Loucy (cell line): Measurements from ENCODE around the gene SLC22A23.

Source experiments
- EZH2phosphoT487 ChIP-seq: fragments of 200-600 bp; IDR thresholded peaks from 2 replicates; pipeline ENCODE4 v1.6.1; 2018; ENCODE audit warnings: antibody characterized with exemption, mild to moderate bottlenecking, moderate library complexity, borderline replicate concordance
- TF ChIP-seq, protein P1 (sequence below): fragments of 200-600 bp; sonication (generic); conservative IDR thresholded peaks from 2 replicates; pipeline ENCODE4 v1.5.1; 2014; ENCODE audit warnings: mild to moderate bottlenecking, antibody characterized with exemption, low read length

DNA sequence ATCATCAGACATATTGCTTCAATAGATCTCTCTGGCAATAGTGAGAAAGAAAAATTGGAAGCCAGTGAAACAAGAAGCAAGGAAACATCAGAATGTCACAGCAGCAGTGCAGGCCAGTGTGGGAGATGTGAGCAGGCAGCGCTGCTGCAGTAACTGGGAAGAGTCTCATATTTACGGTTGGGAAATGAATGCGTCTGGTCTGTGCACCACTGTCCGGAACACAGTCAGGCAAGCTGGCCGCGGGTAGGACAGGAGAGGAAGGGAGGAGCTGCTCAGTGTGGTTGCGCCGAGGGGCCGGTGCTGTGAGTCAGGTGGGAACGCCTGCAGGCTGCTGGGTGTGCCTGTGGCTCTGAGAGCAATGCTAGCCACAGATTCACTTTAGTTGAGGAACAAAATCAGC is 204.5 kb downstream of the SLC22A23 start:
- no peak for TF ChIP-seq EZH2phosphoT487
- TF ChIP-seq, protein P1, sequence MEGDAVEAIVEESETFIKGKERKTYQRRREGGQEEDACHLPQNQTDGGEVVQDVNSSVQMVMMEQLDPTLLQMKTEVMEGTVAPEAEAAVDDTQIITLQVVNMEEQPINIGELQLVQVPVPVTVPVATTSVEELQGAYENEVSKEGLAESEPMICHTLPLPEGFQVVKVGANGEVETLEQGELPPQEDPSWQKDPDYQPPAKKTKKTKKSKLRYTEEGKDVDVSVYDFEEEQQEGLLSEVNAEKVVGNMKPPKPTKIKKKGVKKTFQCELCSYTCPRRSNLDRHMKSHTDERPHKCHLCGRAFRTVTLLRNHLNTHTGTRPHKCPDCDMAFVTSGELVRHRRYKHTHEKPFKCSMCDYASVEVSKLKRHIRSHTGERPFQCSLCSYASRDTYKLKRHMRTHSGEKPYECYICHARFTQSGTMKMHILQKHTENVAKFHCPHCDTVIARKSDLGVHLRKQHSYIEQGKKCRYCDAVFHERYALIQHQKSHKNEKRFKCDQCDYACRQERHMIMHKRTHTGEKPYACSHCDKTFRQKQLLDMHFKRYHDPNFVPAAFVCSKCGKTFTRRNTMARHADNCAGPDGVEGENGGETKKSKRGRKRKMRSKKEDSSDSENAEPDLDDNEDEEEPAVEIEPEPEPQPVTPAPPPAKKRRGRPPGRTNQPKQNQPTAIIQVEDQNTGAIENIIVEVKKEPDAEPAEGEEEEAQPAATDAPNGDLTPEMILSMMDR, result no peak
